WERI-Rb-1 (cell line): ENCODE measurements around the gene GHRH.

Experiments used
- DNase-seq: peaks from one replicate; pipeline ENCODE4 v3.0.0-alpha.2; 2020
- H3K27ac ChIP-seq: fragments of 250-450 bp; sonication (Bioruptor Pico); 2 replicates; pipeline ENCODE4 v1.5.1; 2020; ENCODE audit warnings: mild to moderate bottlenecking, moderate library complexity
- H3K27me3 ChIP-seq: fragments of 250-450 bp; sonication (Bioruptor Pico); 2 replicates; pipeline ENCODE4 v1.5.1; 2021; ENCODE audit warnings: mild to moderate bottlenecking, low read depth, moderate library complexity; ENCODE audit not compliant: insufficient read depth, severe bottlenecking
- H3K36me3 ChIP-seq: fragments of 250-450 bp; sonication (Bioruptor Pico); 2 replicates; pipeline ENCODE4 v1.5.1; 2020; ENCODE audit warnings: mild to moderate bottlenecking, moderate library complexity
- H3K4me3 ChIP-seq: 2 replicates; pipeline ENCODE4 v1.5.1; 2011; ENCODE audit warnings: low read depth, mild to moderate bottlenecking, control low read depth, low read length
- H3K9me3 ChIP-seq: fragments of 250-450 bp; sonication (Bioruptor Pico); 2 replicates; pipeline ENCODE4 v1.5.1; 2021; ENCODE audit warnings: mild to moderate bottlenecking, moderate library complexity; ENCODE audit not compliant: severe bottlenecking
- TF ChIP-seq, protein P1 (sequence below): IDR thresholded peaks from 2 replicates; pipeline ENCODE4 v1.5.1; 2011; ENCODE audit warnings: low read depth, mild to moderate bottlenecking, control low read depth, inconsistent platforms, low read length

GHRH gene

GRCh38 chr20:37259031-37259430, 2.6 kb downstream of the GHRH start:
- H3K36me3 ChIP-seq: no peaks in the 10 kb centered on the region
- no peak overlapping the region for H3K4me3 ChIP-seq
- H3K27me3 ChIP-seq: no peaks in the 10 kb centered on the region
- no peak for DNase-seq
- TF ChIP-seq, protein P1, sequence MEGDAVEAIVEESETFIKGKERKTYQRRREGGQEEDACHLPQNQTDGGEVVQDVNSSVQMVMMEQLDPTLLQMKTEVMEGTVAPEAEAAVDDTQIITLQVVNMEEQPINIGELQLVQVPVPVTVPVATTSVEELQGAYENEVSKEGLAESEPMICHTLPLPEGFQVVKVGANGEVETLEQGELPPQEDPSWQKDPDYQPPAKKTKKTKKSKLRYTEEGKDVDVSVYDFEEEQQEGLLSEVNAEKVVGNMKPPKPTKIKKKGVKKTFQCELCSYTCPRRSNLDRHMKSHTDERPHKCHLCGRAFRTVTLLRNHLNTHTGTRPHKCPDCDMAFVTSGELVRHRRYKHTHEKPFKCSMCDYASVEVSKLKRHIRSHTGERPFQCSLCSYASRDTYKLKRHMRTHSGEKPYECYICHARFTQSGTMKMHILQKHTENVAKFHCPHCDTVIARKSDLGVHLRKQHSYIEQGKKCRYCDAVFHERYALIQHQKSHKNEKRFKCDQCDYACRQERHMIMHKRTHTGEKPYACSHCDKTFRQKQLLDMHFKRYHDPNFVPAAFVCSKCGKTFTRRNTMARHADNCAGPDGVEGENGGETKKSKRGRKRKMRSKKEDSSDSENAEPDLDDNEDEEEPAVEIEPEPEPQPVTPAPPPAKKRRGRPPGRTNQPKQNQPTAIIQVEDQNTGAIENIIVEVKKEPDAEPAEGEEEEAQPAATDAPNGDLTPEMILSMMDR: no peak
- H3K9me3 ChIP-seq: peaks cover 2% of the 10 kb centered on the region
- no peak overlapping the region for H3K27ac ChIP-seq

GRCh38 chr20:37257988-37258387, 3.6 kb downstream of the GHRH start:
- no peaks in the 10 kb centered on the region for H3K36me3 ChIP-seq
- no peaks in the 10 kb centered on the region for H3K27me3 ChIP-seq
- no peak overlapping the region for H3K27ac ChIP-seq
- DNase-seq: no peak
- peaks cover 2% of the 10 kb centered on the region for H3K9me3 ChIP-seq
- TF ChIP-seq, protein P1: no peak
- H3K4me3 ChIP-seq: no peak overlapping the region

- TF ChIP-seq, protein P1: no peak
- peaks cover 2% of the 10 kb centered on the region for H3K9me3 ChIP-seq
- DNase-seq: no peak
- no peak overlapping the region for H3K4me3 ChIP-seq
- H3K27me3 ChIP-seq: no peaks in the 10 kb centered on the region
- H3K27ac ChIP-seq: no peak overlapping the region
- no peaks in the 10 kb centered on the region for H3K36me3 ChIP-seq
Measured at GRCh38 chr20:37257530-37257929, 4.1 kb downstream of the GHRH start.

- H3K36me3 ChIP-seq: no peaks in the 10 kb centered on the region
- DNase-seq: no peak
- no peak overlapping the region for H3K27ac ChIP-seq
- TF ChIP-seq, protein P1: no peak
- peaks cover 2% of the 10 kb centered on the region for H3K9me3 ChIP-seq
- H3K4me3 ChIP-seq: no peak overlapping the region
- H3K27me3 ChIP-seq: no peaks in the 10 kb centered on the region
Measured at GRCh38 chr20:37256286-37256685, 5.3 kb downstream of the GHRH start.

DNA sequence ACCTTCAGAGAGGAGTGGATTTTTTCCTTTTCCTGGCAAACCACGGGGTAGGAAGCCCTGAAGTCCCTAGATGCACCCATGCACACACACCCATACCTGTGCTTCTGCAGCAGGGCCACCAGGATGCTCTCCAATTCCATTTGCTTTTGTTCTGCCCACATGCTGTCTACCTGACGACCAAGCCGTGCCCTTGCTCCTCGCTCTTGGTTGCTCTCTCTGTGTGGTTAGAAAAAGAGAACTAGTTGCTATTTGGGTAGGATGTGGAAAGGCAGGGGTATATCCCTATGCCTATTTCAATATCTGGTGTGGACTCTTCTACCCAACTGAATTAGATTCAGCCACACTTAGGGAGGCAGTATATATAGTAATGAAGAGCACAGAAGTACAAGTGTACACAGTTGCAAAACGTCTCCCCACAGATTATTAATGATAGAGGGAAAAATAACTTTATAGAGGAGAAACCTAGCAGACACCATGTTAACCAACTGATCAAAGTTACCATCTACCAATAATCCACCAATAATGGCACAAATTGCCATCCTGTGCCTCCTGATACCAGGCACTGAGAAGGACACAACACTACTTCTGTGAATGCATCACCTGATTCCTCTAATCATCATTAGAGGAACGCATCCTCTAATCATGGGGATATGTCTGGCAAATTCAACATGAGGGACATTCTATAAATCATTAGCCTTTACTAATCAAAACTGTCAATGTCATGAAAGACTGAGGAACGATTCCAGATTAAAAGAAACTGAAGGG, 7.3 kb downstream of the GHRH start:
- Histone ChIP-seq H3K27me3 (no peaks in the 10 kb centered on the region), H3K4me3 (no peak overlapping the region), H3K36me3 (no peaks in the 10 kb centered on the region), H3K27ac (no peak overlapping the region), H3K9me3 (peaks cover 2% of the 10 kb centered on the region)
- TF ChIP-seq, protein P1: no peak
- no peak for DNase-seq

- no peak overlapping the region for H3K4me3 ChIP-seq
Measured at GRCh38 chr20:37253087-37253486, 8.5 kb downstream of the GHRH start.

More at GRCh38 chr20:37253087-37253486, 8.5 kb downstream of the GHRH start:
- Histone ChIP-seq H3K9me3 (peaks cover 2% of the 10 kb centered on the region), H3K27me3 (no peaks in the 10 kb centered on the region), H3K27ac (peak overlapping the region; percentile 89), H3K36me3 (no peaks in the 10 kb centered on the region)
- TF ChIP-seq, protein P1: no peak
- DNase-seq: no peak
